HK-2 (cell line): ENCODE results near the gene JAK1.
"Not testable (repeated sequence)": the region's sequence is repeated elsewhere in the genome, so short reads cannot be mapped to it uniquely, and the experiment has no call there.

Experiments
- DNase-seq: peaks from one replicate; pipeline ENCODE4 v3.0.0-alpha.2; 2018; ENCODE audit not compliant: unreplicated experiment

Gene JAK1

GRCh38 chr1:64922336-64922735 lies 44.0 kb downstream of the JAK1 start:
- no peak for DNase-seq

GRCh38 chr1:64921771-64922170 lies 44.6 kb downstream of the JAK1 start:
- DNase-seq: no peak

- DNase-seq: no peak
Observed at GRCh38 chr1:64920941-64921589, 45.3 kb downstream of the JAK1 start.

- not testable (repeated sequence) for DNase-seq
Observed at GRCh38 chr1:64919120-64919519, 47.2 kb downstream of the JAK1 start.

- no peak for DNase-seq
Observed at GRCh38 chr1:64917907-64918306, 48.4 kb downstream of the JAK1 start.

GRCh38 chr1:64917328-64917861 lies 49.0 kb downstream of the JAK1 start:
- peak; percentile 86 for DNase-seq

- DNase-seq: peak; percentile 55
Observed at GRCh38 chr1:64915381-64916274, 50.7 kb downstream of the JAK1 start.

GRCh38 chr1:64913361-64914015 lies 52.9 kb downstream of the JAK1 start:
- no peak for DNase-seq

- DNase-seq: no peak
Observed at GRCh38 chr1:64912191-64912590, 54.2 kb downstream of the JAK1 start.

GRCh38 chr1:64911326-64911725 lies 55.0 kb downstream of the JAK1 start:
- no peak for DNase-seq

GRCh38 chr1:64909031-64909430 lies 57.3 kb downstream of the JAK1 start:
- DNase-seq: no peak

- no peak for DNase-seq
Observed at GRCh38 chr1:64908575-64908974, 57.8 kb downstream of the JAK1 start.

- no peak for DNase-seq
Observed at GRCh38 chr1:64906447-64906846, 59.9 kb downstream of the JAK1 start.

- DNase-seq: no peak
Observed at GRCh38 chr1:64903593-64903992, 62.8 kb downstream of the JAK1 start.

GRCh38 chr1:64901663-64902062 lies 64.7 kb downstream of the JAK1 start:
- DNase-seq: no peak

- no peak for DNase-seq
Observed at GRCh38 chr1:64900916-64901315, 65.4 kb downstream of the JAK1 start.

GRCh38 chr1:64898107-64898861 lies 68.1 kb downstream of the JAK1 start:
- DNase-seq: peak; percentile 83

- peak; percentile 24 for DNase-seq
Observed at GRCh38 chr1:64896551-64896950, 69.8 kb downstream of the JAK1 start.

GRCh38 chr1:64895500-64895899 lies 70.8 kb downstream of the JAK1 start:
- no peak for DNase-seq

GRCh38 chr1:64894438-64895196 lies 71.7 kb downstream of the JAK1 start:
- peak; percentile 25 for DNase-seq

- no peak for DNase-seq
Observed at GRCh38 chr1:64893921-64894320, 72.4 kb downstream of the JAK1 start.
